GM23338 (cell line): ENCODE measurements around the gene TMEM204. TPM values are rescaled to one million over a fixed set of nuclear protein-coding genes. Genes with fewer than 3 reads are reported as not detected.

Experiments used
- ATAC-seq: fragments of 200-7000 bp; cut with Tn5 transposase; 3 replicates; pipeline ENCODE4 v1.9.1; 2020
- DNase-seq: peaks from one replicate; pipeline ENCODE4 v3.0.0-alpha.2; 2015; ENCODE audit warnings: low spot score
- H2AFZ ChIP-seq: fragments of 200-600 bp; sonication (generic); 2 replicates; pipeline ENCODE4 v1.8.0; 2016; ENCODE audit warnings: antibody characterized with exemption, mild to moderate bottlenecking, moderate library complexity
- H3F3A ChIP-seq: fragments of 200-600 bp; sonication (generic); replicated peaks from 2 replicates; pipeline ENCODE4 v1.8.0; 2017; ENCODE audit warnings: antibody characterized with exemption, mixed run types, low read depth
- H3K27ac ChIP-seq: fragments of 200-600 bp; sonication (generic); 2 replicates; pipeline ENCODE4 v1.6.1; 2016; ENCODE audit warnings: low read depth
- H3K27me3 ChIP-seq: fragments of 200-600 bp; sonication (generic); 2 replicates; pipeline ENCODE4 v1.8.0; 2016; ENCODE audit warnings: mild to moderate bottlenecking, mixed run types, moderate library complexity; ENCODE audit not compliant: insufficient read depth
- H3K36me3 ChIP-seq: fragments of 200-600 bp; sonication (generic); 2 replicates; pipeline ENCODE4 v1.8.0; 2016; ENCODE audit warnings: mild to moderate bottlenecking; ENCODE audit not compliant: insufficient read depth
- H3K4me1 ChIP-seq: fragments of 200-600 bp; sonication (generic); 2 replicates; pipeline ENCODE4 v1.8.0; 2016; ENCODE audit warnings: mild to moderate bottlenecking, moderate library complexity; ENCODE audit not compliant: insufficient read depth
- H3K4me2 ChIP-seq: fragments of 200-600 bp; sonication (generic); 2 replicates; pipeline ENCODE4 v1.7.1; 2017; ENCODE audit warnings: mixed run types
- H3K4me3 ChIP-seq: fragments of 200-600 bp; sonication (generic); 2 replicates; pipeline ENCODE4 v1.6.1; 2016; ENCODE audit warnings: mixed run types
- H3K79me2 ChIP-seq: fragments of 200-600 bp; sonication (generic); replicated peaks from 2 replicates; pipeline ENCODE4 v1.8.0; 2017; ENCODE audit warnings: mild to moderate bottlenecking; ENCODE audit not compliant: insufficient read depth
- H3K9me2 ChIP-seq: fragments of 200-600 bp; sonication (generic); 2 replicates; pipeline ENCODE4 v1.8.0; 2017; ENCODE audit not compliant: insufficient read depth
- H4K20me1 ChIP-seq: fragments of 200-600 bp; sonication (generic); replicated peaks from 2 replicates; pipeline ENCODE4 v1.8.0; 2017; ENCODE audit warnings: mild to moderate bottlenecking; ENCODE audit not compliant: insufficient read depth
- H3K27ac Mint-ChIP-seq: 2 replicates; pipeline ENCODE4 v1.8.0; 2020; ENCODE audit warnings: inconsistent platforms, mild to moderate bottlenecking, moderate library complexity, mixed read lengths
- H3K27me3 Mint-ChIP-seq: 3 replicates; pipeline ENCODE4 v1.8.0; 2022; ENCODE audit warnings: low read depth, mild to moderate bottlenecking, moderate library complexity, mixed read lengths, inconsistent platforms; ENCODE audit not compliant: insufficient read depth, poor library complexity
- H3K36me3 Mint-ChIP-seq: 3 replicates; pipeline ENCODE4 v1.8.0; 2021; ENCODE audit warnings: low read depth, mild to moderate bottlenecking, inconsistent platforms, moderate library complexity, mixed read lengths
- H3K4me1 Mint-ChIP-seq: 3 replicates; pipeline ENCODE4 v1.8.0; 2020; ENCODE audit warnings: mild to moderate bottlenecking, inconsistent platforms, mixed read lengths
- H3K4me3 Mint-ChIP-seq: 3 replicates; pipeline ENCODE4 v1.8.0; 2021; ENCODE audit warnings: moderate library complexity, mild to moderate bottlenecking, inconsistent platforms, mixed read lengths
- H3K9me3 Mint-ChIP-seq: 3 replicates; pipeline ENCODE4 v1.8.0; 2020; ENCODE audit warnings: moderate library complexity, mild to moderate bottlenecking, inconsistent platforms, mixed read lengths
- CREB1 ChIP-seq: fragments of 250-450 bp; sonication (Bioruptor Pico); IDR thresholded peaks from 2 replicates; pipeline ENCODE4 v1.5.0; 2020; ENCODE audit warnings: low read depth, mild to moderate bottlenecking, moderate library complexity
- ETS1 ChIP-seq: IDR thresholded peaks from 2 replicates; pipeline ENCODE4 v1.6.1; 2016; ENCODE audit warnings: antibody characterized with exemption
- EZH2 ChIP-seq: fragments of 200-600 bp; sonication (generic); IDR thresholded peaks from one replicate; pipeline ENCODE4 v1.8.0; 2017; ENCODE audit warnings: antibody characterized with exemption, mild to moderate bottlenecking, low read depth; ENCODE audit not compliant: unreplicated experiment
- EZH2phosphoT487 ChIP-seq: fragments of 200-600 bp; sonication (generic); IDR thresholded peaks from one replicate; pipeline ENCODE4 v1.8.1; 2018; ENCODE audit warnings: antibody characterized with exemption; ENCODE audit not compliant: unreplicated experiment
- JUNB ChIP-seq: IDR thresholded peaks from one replicate; pipeline ENCODE4 v1.6.1; 2016; ENCODE audit warnings: antibody characterized with exemption; ENCODE audit not compliant: unreplicated experiment
- NANOG ChIP-seq: IDR thresholded peaks from 2 replicates; pipeline ENCODE4 v1.6.1; 2016; ENCODE audit warnings: antibody characterized with exemption, borderline replicate concordance
- POLR2AphosphoS5 ChIP-seq: IDR thresholded peaks from 2 replicates; pipeline ENCODE4 v1.6.1; 2016; ENCODE audit warnings: antibody characterized with exemption, low read depth
- STAT1 ChIP-seq: IDR thresholded peaks from one replicate; pipeline ENCODE4 v1.6.1; 2016; ENCODE audit warnings: antibody characterized with exemption; ENCODE audit not compliant: unreplicated experiment
- ZNF114 ChIP-seq: fragments of 250-450 bp; sonication (Bioruptor Pico); IDR thresholded peaks from 2 replicates; pipeline ENCODE4 v1.5.0; 2020; ENCODE audit warnings: mild to moderate bottlenecking, moderate library complexity
- ZNF331 ChIP-seq: fragments of 250-450 bp; sonication (Bioruptor Pico); IDR thresholded peaks from 2 replicates; pipeline ENCODE4 v1.5.0; 2020; ENCODE audit warnings: low read depth, mild to moderate bottlenecking, moderate library complexity
- long read RNA-seq: library from polyadenylated mRNA; unstranded; transcript quantifications from one replicate; pipeline ENCODE4 v2.0.0, GENCODE V29; 2020; ENCODE audit not compliant: unreplicated experiment
- polyA plus RNA-seq: library from polyadenylated mRNA; unstranded; fragments of >200 nt; fragmentation: Nextera tagmentation; extraction: Ambion mirVana; gene quantifications from 2 replicates; pipeline ENCODE4 v1.2.1, GENCODE V29; 2016
- total RNA-seq: library from RNA; depleted of rRNA; stranded (reverse); fragments of >200 nt; shearing (Covaris generic); gene quantifications from 2 replicates; pipeline ENCODE4 v1.2.3, GENCODE V29; 2014; rRNA removed
- TF ChIP-seq, protein P1 (sequence below): IDR thresholded peaks from one replicate; pipeline ENCODE4 v1.6.1; 2018; ENCODE audit warnings: antibody characterized with exemption; ENCODE audit not compliant: unreplicated experiment
- TF ChIP-seq, protein P2 (sequence below): fragments of 250-450 bp; sonication (Bioruptor Pico); IDR thresholded peaks from 2 replicates; pipeline ENCODE4 v1.5.0; 2020; ENCODE audit warnings: mild to moderate bottlenecking, moderate library complexity
- TF ChIP-seq, protein P3 (sequence below), 2 experiments: fragments of 200-600 bp in 1 of 2; sonication (generic) in 1 of 2; conservative IDR thresholded peaks; 2 replicates each; pipeline versions ENCODE4 v1.5.1 to v1.6.1; 2016 to 2017; ENCODE audit warnings: antibody characterized with exemption in 2 of 2, low read depth in 2 of 2, mild to moderate bottlenecking in 2 of 2, moderate library complexity in 1 of 2

TMEM204 gene
- total RNA-seq (0.14 TPM in 1 of 2 replicates, not detected in the other), polyA plus RNA-seq (0.21 and 0.23 TPM in 2 replicates)
- long read RNA-seq = 0 reads

DNA sequence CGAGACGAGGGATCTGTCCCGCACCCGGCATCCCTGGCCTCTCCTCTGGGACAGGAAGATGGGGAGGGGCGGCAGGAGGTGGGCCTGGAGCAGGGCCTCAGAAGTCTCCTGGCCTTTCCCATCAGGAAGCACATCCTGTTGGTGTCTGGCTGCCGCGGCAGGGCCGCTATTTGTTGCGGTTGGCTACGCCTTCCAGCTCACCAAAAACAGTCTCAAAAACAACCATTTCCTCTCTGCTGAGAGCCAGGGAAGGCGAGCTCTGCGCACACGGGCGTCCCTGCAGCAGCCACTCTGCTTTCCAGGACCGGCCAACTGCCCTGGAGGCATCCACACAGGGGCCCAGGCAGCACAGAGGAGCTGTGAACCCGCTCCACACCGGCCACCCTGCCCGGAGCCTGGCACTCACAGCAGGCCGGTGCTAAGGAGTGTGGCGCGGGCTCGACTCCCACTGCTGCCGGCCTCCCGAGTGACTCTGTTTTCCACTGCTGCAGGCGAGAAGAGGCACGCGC lies at the start of gene TMEM204:
Gene TMEM204 (plus strand): TSS at position 224 of the 509 bp plus-strand sequence. CDS start 610 bp downstream, outside the sequence.
- Histone ChIP-seq H3K79me2 (no peaks in the 10 kb centered on the region), H4K20me1 (no peaks in the 10 kb centered on the region), H3K4me3 (no peak within 1 kb of the TSS), H3F3A (no peaks in the 10 kb centered on the region), H3K27me3 (no peaks in the 10 kb centered on the region), H3K36me3 (no peaks in the 10 kb centered on the region), H3K9me2 (no peaks in the 10 kb centered on the region), H2AFZ (no peak within 1 kb of the TSS), H3K4me1 (no peaks in the 10 kb centered on the region), H3K27ac (no peak within 1 kb of the TSS), H3K4me2 (no peak within 1 kb of the TSS)
- TF ChIP-seq, protein P1, sequence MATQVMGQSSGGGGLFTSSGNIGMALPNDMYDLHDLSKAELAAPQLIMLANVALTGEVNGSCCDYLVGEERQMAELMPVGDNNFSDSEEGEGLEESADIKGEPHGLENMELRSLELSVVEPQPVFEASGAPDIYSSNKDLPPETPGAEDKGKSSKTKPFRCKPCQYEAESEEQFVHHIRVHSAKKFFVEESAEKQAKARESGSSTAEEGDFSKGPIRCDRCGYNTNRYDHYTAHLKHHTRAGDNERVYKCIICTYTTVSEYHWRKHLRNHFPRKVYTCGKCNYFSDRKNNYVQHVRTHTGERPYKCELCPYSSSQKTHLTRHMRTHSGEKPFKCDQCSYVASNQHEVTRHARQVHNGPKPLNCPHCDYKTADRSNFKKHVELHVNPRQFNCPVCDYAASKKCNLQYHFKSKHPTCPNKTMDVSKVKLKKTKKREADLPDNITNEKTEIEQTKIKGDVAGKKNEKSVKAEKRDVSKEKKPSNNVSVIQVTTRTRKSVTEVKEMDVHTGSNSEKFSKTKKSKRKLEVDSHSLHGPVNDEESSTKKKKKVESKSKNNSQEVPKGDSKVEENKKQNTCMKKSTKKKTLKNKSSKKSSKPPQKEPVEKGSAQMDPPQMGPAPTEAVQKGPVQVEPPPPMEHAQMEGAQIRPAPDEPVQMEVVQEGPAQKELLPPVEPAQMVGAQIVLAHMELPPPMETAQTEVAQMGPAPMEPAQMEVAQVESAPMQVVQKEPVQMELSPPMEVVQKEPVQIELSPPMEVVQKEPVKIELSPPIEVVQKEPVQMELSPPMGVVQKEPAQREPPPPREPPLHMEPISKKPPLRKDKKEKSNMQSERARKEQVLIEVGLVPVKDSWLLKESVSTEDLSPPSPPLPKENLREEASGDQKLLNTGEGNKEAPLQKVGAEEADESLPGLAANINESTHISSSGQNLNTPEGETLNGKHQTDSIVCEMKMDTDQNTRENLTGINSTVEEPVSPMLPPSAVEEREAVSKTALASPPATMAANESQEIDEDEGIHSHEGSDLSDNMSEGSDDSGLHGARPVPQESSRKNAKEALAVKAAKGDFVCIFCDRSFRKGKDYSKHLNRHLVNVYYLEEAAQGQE = no peak
- no peak for TF ChIP-seq NANOG
- TF ChIP-seq, protein P2, sequence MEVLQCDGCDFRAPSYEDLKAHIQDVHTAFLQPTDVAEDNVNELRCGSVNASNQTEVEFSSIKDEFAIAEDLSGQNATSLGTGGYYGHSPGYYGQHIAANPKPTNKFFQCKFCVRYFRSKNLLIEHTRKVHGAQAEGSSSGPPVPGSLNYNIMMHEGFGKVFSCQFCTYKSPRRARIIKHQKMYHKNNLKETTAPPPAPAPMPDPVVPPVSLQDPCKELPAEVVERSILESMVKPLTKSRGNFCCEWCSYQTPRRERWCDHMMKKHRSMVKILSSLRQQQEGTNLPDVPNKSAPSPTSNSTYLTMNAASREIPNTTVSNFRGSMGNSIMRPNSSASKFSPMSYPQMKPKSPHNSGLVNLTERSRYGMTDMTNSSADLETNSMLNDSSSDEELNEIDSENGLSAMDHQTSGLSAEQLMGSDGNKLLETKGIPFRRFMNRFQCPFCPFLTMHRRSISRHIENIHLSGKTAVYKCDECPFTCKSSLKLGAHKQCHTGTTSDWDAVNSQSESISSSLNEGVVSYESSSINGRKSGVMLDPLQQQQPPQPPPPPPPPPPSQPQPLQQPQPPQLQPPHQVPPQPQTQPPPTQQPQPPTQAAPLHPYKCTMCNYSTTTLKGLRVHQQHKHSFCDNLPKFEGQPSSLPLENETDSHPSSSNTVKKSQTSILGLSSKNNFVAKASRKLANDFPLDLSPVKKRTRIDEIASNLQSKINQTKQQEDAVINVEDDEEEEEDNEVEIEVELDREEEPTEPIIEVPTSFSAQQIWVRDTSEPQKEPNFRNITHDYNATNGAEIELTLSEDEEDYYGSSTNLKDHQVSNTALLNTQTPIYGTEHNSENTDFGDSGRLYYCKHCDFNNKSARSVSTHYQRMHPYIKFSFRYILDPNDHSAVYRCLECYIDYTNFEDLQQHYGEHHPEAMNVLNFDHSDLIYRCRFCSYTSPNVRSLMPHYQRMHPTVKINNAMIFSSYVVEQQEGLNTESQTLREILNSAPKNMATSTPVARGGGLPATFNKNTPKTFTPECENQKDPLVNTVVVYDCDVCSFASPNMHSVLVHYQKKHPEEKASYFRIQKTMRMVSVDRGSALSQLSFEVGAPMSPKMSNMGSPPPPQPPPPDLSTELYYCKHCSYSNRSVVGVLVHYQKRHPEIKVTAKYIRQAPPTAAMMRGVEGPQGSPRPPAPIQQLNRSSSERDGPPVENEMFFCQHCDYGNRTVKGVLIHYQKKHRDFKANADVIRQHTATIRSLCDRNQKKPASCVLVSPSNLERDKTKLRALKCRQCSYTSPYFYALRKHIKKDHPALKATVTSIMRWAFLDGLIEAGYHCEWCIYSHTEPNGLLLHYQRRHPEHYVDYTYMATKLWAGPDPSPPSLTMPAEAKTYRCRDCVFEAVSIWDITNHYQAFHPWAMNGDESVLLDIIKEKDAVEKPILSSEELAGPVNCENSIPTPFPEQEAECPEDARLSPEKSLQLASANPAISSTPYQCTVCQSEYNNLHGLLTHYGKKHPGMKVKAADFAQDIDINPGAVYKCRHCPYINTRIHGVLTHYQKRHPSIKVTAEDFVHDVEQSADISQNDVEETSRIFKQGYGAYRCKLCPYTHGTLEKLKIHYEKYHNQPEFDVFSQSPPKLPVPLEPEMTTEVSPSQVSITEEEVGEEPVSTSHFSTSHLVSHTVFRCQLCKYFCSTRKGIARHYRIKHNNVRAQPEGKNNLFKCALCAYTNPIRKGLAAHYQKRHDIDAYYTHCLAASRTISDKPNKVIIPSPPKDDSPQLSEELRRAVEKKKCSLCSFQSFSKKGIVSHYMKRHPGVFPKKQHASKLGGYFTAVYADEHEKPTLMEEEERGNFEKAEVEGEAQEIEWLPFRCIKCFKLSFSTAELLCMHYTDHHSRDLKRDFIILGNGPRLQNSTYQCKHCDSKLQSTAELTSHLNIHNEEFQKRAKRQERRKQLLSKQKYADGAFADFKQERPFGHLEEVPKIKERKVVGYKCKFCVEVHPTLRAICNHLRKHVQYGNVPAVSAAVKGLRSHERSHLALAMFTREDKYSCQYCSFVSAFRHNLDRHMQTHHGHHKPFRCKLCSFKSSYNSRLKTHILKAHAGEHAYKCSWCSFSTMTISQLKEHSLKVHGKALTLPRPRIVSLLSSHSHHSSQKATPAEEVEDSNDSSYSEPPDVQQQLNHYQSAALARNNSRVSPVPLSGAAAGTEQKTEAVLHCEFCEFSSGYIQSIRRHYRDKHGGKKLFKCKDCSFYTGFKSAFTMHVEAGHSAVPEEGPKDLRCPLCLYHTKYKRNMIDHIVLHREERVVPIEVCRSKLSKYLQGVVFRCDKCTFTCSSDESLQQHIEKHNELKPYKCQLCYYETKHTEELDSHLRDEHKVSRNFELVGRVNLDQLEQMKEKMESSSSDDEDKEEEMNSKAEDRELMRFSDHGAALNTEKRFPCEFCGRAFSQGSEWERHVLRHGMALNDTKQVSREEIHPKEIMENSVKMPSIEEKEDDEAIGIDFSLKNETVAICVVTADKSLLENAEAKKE (CRISPR knock-in tag) = no peak
- TF ChIP-seq, protein P3, sequence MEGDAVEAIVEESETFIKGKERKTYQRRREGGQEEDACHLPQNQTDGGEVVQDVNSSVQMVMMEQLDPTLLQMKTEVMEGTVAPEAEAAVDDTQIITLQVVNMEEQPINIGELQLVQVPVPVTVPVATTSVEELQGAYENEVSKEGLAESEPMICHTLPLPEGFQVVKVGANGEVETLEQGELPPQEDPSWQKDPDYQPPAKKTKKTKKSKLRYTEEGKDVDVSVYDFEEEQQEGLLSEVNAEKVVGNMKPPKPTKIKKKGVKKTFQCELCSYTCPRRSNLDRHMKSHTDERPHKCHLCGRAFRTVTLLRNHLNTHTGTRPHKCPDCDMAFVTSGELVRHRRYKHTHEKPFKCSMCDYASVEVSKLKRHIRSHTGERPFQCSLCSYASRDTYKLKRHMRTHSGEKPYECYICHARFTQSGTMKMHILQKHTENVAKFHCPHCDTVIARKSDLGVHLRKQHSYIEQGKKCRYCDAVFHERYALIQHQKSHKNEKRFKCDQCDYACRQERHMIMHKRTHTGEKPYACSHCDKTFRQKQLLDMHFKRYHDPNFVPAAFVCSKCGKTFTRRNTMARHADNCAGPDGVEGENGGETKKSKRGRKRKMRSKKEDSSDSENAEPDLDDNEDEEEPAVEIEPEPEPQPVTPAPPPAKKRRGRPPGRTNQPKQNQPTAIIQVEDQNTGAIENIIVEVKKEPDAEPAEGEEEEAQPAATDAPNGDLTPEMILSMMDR (conservative IDR thresholded peaks at IDR 0.05; ENCODE audit: low read depth in 2 of 2) = no peak
- no peak for TF ChIP-seq ETS1
- TF ChIP-seq EZH2 = no peak
- TF ChIP-seq ZNF114 (CRISPR knock-in tag) = no peak
- TF ChIP-seq ZNF331 = no peak
- no peak for TF ChIP-seq CREB1
- no peak for TF ChIP-seq EZH2phosphoT487
- TF ChIP-seq JUNB = no peak
- no peak for TF ChIP-seq POLR2AphosphoS5
- no peak for TF ChIP-seq STAT1
- Mint-ChIP-seq H3K4me1 (no peaks in the 10 kb centered on the region), H3K27me3 (peaks cover 6% of the 10 kb centered on the region), H3K36me3 (no peaks in the 10 kb centered on the region; the same call in 2 of the 3 replicates), H3K4me3 (no peak within 1 kb of the TSS), H3K27ac (no peak within 1 kb of the TSS), H3K9me3 (no peaks in the 10 kb centered on the region)
- ATAC-seq (no peak), DNase-seq (peak; percentile 33)
